CD4-positive, CD25-positive, alpha-beta regulatory T cell (primary cell): Measurements from ENCODE around the gene SPAG6. TPM values are rescaled to one million over a fixed set of nuclear protein-coding genes. Genes with fewer than 3 reads are reported as not detected.

Experiments used
- ATAC-seq, 2 donors: fragments of 150-1000 bp; cut with Tn5 transposase; one replicate each; pipeline ENCODE4 v1.10.0; 2021; ENCODE audit warnings: low read depth in 2 of 2, moderate number of reproducible peaks in 2 of 2, moderate library complexity in 1 of 2
- DNase-seq, 3 donors: peaks; one replicate each; pipeline versions ENCODE4 v3.0.0 to v3.0.0-alpha.2; 2012 to 2022; ENCODE audit warnings: mixed read lengths in 1 of 3
- H3K27ac ChIP-seq: one replicate; pipeline ENCODE4 v1.7.0; 2013; ENCODE audit warnings: mild to moderate bottlenecking, low read length; ENCODE audit not compliant: insufficient read depth, poor library complexity, severe bottlenecking
- H3K27me3 ChIP-seq: one replicate; pipeline ENCODE4 v1.7.0; 2013; ENCODE audit warnings: low read length; ENCODE audit not compliant: control insufficient read depth, insufficient read depth
- H3K36me3 ChIP-seq: one replicate; pipeline ENCODE4 v1.7.0; 2013; ENCODE audit warnings: mild to moderate bottlenecking, low read length, moderate library complexity; ENCODE audit not compliant: control insufficient read depth, insufficient read depth
- H3K4me1 ChIP-seq: 2 replicates; pipeline ENCODE4 v1.7.0; 2013; ENCODE audit warnings: mild to moderate bottlenecking, low read length; ENCODE audit not compliant: insufficient read depth, control insufficient read depth, poor library complexity, severe bottlenecking
- H3K4me3 ChIP-seq: one replicate; pipeline ENCODE4 v1.7.0; 2013; ENCODE audit warnings: low read depth, mild to moderate bottlenecking, low read length, moderate library complexity
- H3K9me3 ChIP-seq, 2 experiments: 1 replicate in 1 of 2; 2 replicates in 1 of 2; pipeline ENCODE4 v1.7.0; 2013; ENCODE audit warnings: low read length in 2 of 2, mild to moderate bottlenecking in 1 of 2, moderate library complexity in 1 of 2; ENCODE audit not compliant: control insufficient read depth in 2 of 2
- H3K27ac Mint-ChIP-seq, 3 donors: one replicate each; pipeline ENCODE4 v1.8.0; 2020 to 2022; ENCODE audit warnings: mild to moderate bottlenecking in 3 of 3, mixed read lengths in 3 of 3, moderate library complexity in 2 of 3
- H3K27me3 Mint-ChIP-seq: one replicate; pipeline ENCODE4 v1.8.0; 2022; ENCODE audit warnings: mild to moderate bottlenecking, mixed read lengths
- H3K36me3 Mint-ChIP-seq: one replicate; pipeline ENCODE4 v1.8.0; 2020; ENCODE audit warnings: mixed read lengths
- H3K4me1 Mint-ChIP-seq, 4 donors: one replicate each; pipeline ENCODE4 v1.8.0; 2020 to 2022; ENCODE audit warnings: mixed read lengths in 4 of 4, mild to moderate bottlenecking in 1 of 4
- H3K4me3 Mint-ChIP-seq, 4 donors: one replicate each; pipeline ENCODE4 v1.8.0; 2020 to 2022; ENCODE audit warnings: mild to moderate bottlenecking in 4 of 4, mixed read lengths in 4 of 4, moderate library complexity in 3 of 4
- H3K9me3 Mint-ChIP-seq, 7 donors: one replicate each; pipeline ENCODE4 v1.8.0; 2020 to 2022; ENCODE audit warnings: mixed read lengths in 7 of 7, mild to moderate bottlenecking in 3 of 7, moderate library complexity in 2 of 7
- polyA plus RNA-seq, 4 donors: library from polyadenylated mRNA; unstranded; fragments of 300-500 nt; fragmentation: Illumina TruSeq; gene quantifications; one replicate each; pipeline ENCODE4 v1.2.3, GENCODE V29; 2021
- total RNA-seq: library from RNA; stranded (reverse); gene quantifications from one replicate; pipeline ENCODE4 v1.2.3, GENCODE V29; 2022

Gene SPAG6
- total and polyA plus RNA-seq, 5 donors from 2014 or later = 0.15 to 0.18 TPM; not detected in 3

GRCh38 chr10:22438711-22439110, 93.4 kb downstream of the SPAG6 start:
- Histone ChIP-seq H3K27ac (peak overlapping the region; percentile 87), H3K27me3 (no peaks in the 10 kb centered on the region), H3K4me3 (peak overlapping the region; percentile 75), H3K9me3 (no peaks in the 10 kb centered on the region), H3K36me3 (no peaks in the 10 kb centered on the region), H3K4me1 (peaks cover 22% of the 10 kb centered on the region)
- DNase-seq (peak in 1 of 3 donors; percentile 21), ATAC-seq (no peak)
- H3K27ac Mint-ChIP-seq = peak overlapping the region; percentile 44 to 97 (median 64)
- peaks cover 17 to 38% (median 23%) of the 10 kb centered on the region in 4 donors for H3K4me1 Mint-ChIP-seq
- H3K36me3 Mint-ChIP-seq = no peaks in the 10 kb centered on the region
- peaks cover 0 to 3% (median 0%) of the 10 kb centered on the region in 7 donors for H3K9me3 Mint-ChIP-seq
- H3K4me3 Mint-ChIP-seq = peak overlapping the region; percentile 58 to 96 (median 92)
- peaks cover 12% of the 10 kb centered on the region for H3K27me3 Mint-ChIP-seq

GRCh38 chr10:22442063-22442462, 96.8 kb downstream of the SPAG6 start:
- no peak overlapping the region for H3K4me3 Mint-ChIP-seq
- no peak overlapping the region for H3K27ac Mint-ChIP-seq
- ATAC-seq = no peak
- peaks cover 14 to 25% (median 16%) of the 10 kb centered on the region in 4 donors for H3K4me1 Mint-ChIP-seq
- peaks cover 0 to 4% (median 0%) of the 10 kb centered on the region in 7 donors for H3K9me3 Mint-ChIP-seq
- peaks cover 27% of the 10 kb centered on the region for H3K27me3 Mint-ChIP-seq
- no peaks in the 10 kb centered on the region for H3K36me3 ChIP-seq
- no peaks in the 10 kb centered on the region for H3K27me3 ChIP-seq
- peaks cover 13% of the 10 kb centered on the region for H3K4me1 ChIP-seq
- H3K9me3 ChIP-seq = no peaks in the 10 kb centered on the region
- no peak overlapping the region for H3K27ac ChIP-seq
- no peak for DNase-seq
- H3K36me3 Mint-ChIP-seq = no peaks in the 10 kb centered on the region
- no peak overlapping the region for H3K4me3 ChIP-seq

GRCh38 chr10:22442468-22442867, 97.2 kb downstream of the SPAG6 start:
- H3K27me3 ChIP-seq = peaks cover 1% of the 10 kb centered on the region
- no peak overlapping the region for H3K27ac ChIP-seq
- peaks cover 13% of the 10 kb centered on the region for H3K4me1 ChIP-seq
- no peak overlapping the region for H3K4me3 ChIP-seq
- ATAC-seq = no peak
- Mint-ChIP-seq H3K36me3 (no peaks in the 10 kb centered on the region), H3K4me1 (peaks cover 14 to 25% (median 16%) of the 10 kb centered on the region in 4 donors), H3K4me3 (no peak overlapping the region), H3K27ac (no peak overlapping the region), H3K9me3 (peaks cover 0 to 4% (median 0%) of the 10 kb centered on the region in 7 donors), H3K27me3 (peaks cover 27% of the 10 kb centered on the region)
- H3K9me3 ChIP-seq = no peaks in the 10 kb centered on the region
- DNase-seq = no peak
- no peaks in the 10 kb centered on the region for H3K36me3 ChIP-seq

- no peak overlapping the region for H3K27ac Mint-ChIP-seq
- peaks cover 32% of the 10 kb centered on the region for H3K27me3 Mint-ChIP-seq
- ATAC-seq = no peak
These were observed 98.0 kb downstream of the SPAG6 start for GRCh38 chr10:22443175-22443901.

GRCh38 chr10:22444219-22444788, 99.0 kb downstream of the SPAG6 start:
- H3K27me3 Mint-ChIP-seq = peaks cover 41% of the 10 kb centered on the region
- H3K4me1 Mint-ChIP-seq = peaks cover 4 to 7% (median 5%) of the 10 kb centered on the region in 4 donors
- Histone ChIP-seq H3K27me3 (peaks cover 6% of the 10 kb centered on the region), H3K4me3 (no peak overlapping the region), H3K4me1 (no peaks in the 10 kb centered on the region), H3K36me3 (no peaks in the 10 kb centered on the region), H3K9me3 (no peaks in the 10 kb centered on the region), H3K27ac (no peak overlapping the region)
- H3K36me3 Mint-ChIP-seq = no peaks in the 10 kb centered on the region
- no peak for ATAC-seq
- DNase-seq = no peak
- H3K4me3 Mint-ChIP-seq = no peak overlapping the region
- peaks cover 0 to 3% (median 0%) of the 10 kb centered on the region in 7 donors for H3K9me3 Mint-ChIP-seq
- no peak overlapping the region for H3K27ac Mint-ChIP-seq

More at GRCh38 chr10:22443175-22443901, 98.0 kb downstream of the SPAG6 start:
- Mint-ChIP-seq H3K9me3 (peaks cover 0 to 4% (median 0%) of the 10 kb centered on the region in 7 donors), H3K36me3 (no peaks in the 10 kb centered on the region), H3K4me3 (no peak overlapping the region), H3K4me1 (peaks cover 9 to 17% (median 11%) of the 10 kb centered on the region in 4 donors)
- Histone ChIP-seq H3K4me1 (peaks cover 5% of the 10 kb centered on the region), H3K9me3 (no peaks in the 10 kb centered on the region), H3K27ac (no peak overlapping the region), H3K4me3 (no peak overlapping the region), H3K36me3 (no peaks in the 10 kb centered on the region), H3K27me3 (peaks cover 5% of the 10 kb centered on the region)
- no peak for DNase-seq

- Mint-ChIP-seq H3K27me3 (peaks cover 53% of the 10 kb centered on the region), H3K4me3 (no peak overlapping the region), H3K9me3 (peaks cover 0 to 2% (median 0%) of the 10 kb centered on the region in 7 donors), H3K27ac (no peak overlapping the region), H3K4me1 (peaks cover 2 to 5% (median 4%) of the 10 kb centered on the region in 4 donors), H3K36me3 (no peaks in the 10 kb centered on the region)
- no peak for ATAC-seq
- H3K4me3 ChIP-seq = no peak overlapping the region
- no peak overlapping the region for H3K27ac ChIP-seq
- DNase-seq = no peak
- H3K4me1 ChIP-seq = no peaks in the 10 kb centered on the region
- H3K36me3 ChIP-seq = no peaks in the 10 kb centered on the region
- H3K27me3 ChIP-seq = peaks cover 10% of the 10 kb centered on the region
- H3K9me3 ChIP-seq = no peaks in the 10 kb centered on the region
These were observed 100.2 kb downstream of the SPAG6 start for GRCh38 chr10:22445495-22445894.

- no peak overlapping the region for H3K27ac Mint-ChIP-seq
- H3K4me1 Mint-ChIP-seq = peaks cover 0 to 5% (median 1%) of the 10 kb centered on the region in 4 donors
- H3K4me3 ChIP-seq = no peak overlapping the region
- peaks cover 0 to 2% (median 0%) of the 10 kb centered on the region in 7 donors for H3K9me3 Mint-ChIP-seq
- ATAC-seq (no peak), DNase-seq (no peak)
- H3K9me3 ChIP-seq = no peaks in the 10 kb centered on the region
- H3K27me3 Mint-ChIP-seq = peaks cover 51% of the 10 kb centered on the region
- no peak overlapping the region for H3K4me3 Mint-ChIP-seq
- H3K36me3 Mint-ChIP-seq = no peaks in the 10 kb centered on the region
- H3K27me3 ChIP-seq = peaks cover 10% of the 10 kb centered on the region
- H3K36me3 ChIP-seq = no peaks in the 10 kb centered on the region
- H3K4me1 ChIP-seq = no peaks in the 10 kb centered on the region
- H3K27ac ChIP-seq = no peak overlapping the region
These were observed 101.8 kb downstream of the SPAG6 start for GRCh38 chr10:22447068-22447467.
